ENCODE results near the gene RIGI. TPM values are rescaled to one million over a fixed set of nuclear protein-coding genes. Genes with fewer than 3 reads are reported as not detected.
A peak's percentile ranks its signal among the peaks of the same experiment; 100 is the strongest.

RIGI gene
- total and polyA plus RNA-seq, 9 of the 15 experiments (the other 6 are each of a cell fraction or from before 2014, with no cell fraction given): 0.27 to 1.1 (median 0.54) TPM

DNA sequence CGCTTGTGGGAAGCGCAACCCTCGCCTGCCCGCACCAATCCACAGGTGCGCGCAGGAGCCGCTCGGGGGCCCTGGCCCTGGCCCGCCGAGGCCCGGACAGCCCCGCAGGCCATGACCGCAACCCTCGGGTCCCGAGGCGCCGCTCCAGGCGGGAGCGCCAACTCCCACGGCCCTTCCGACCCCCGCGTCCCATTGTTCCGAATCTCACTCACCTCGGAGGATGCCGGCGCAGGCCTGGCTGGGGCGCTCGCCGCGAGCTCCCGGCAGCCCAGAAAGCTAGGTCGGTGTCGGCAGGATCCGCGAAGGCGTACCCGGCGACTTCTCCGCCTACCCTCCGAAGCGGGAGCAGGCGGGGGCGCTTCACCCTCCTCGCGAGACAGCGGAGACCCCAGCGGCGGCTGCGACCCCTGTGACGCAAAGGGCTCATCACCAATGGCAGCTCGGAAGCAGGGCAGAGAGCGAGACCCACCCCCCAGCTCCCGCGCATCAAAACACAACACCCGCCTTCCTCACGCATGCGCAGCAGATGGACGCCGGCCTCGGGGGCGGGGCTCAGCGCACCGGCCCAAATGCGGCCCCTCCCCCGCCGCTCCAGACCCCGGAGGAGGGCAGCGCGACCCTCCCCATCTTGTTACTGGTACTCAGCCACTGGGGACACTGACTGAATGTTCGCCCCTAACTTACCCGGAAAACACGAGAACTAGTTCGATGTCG, 24.7 kb upstream of the RIGI start (continued):
- no peak for TF ChIP-seq ZFP36 (IDR thresholded peaks at IDR 0.05; ENCODE audit: low read depth, low read length, partially characterized antibody)
- TF ChIP-seq KAT7 (CRISPR knock-in tag; IDR thresholded peaks at IDR 0.05; ENCODE audit: borderline replicate concordance): no peak
- 0 out of 4 replicates have a peak, but pooled peaks of 1 of the 2 experiments have one; percentile 18 for TF ChIP-seq HDAC1 (IDR thresholded peaks at IDR 0.05)
- TF ChIP-seq ZKSCAN1 (IDR thresholded peaks at IDR 0.05; ENCODE audit: low read depth, low read length): no peak
- TF ChIP-seq PHF8 (IDR thresholded peaks at IDR 0.05; ENCODE audit: borderline replicate concordance, low read length): peak; percentile 35; the same call in 1 of the 2 replicates
- no peak for TF ChIP-seq PTTG1 (tag; IDR thresholded peaks at IDR 0.05; ENCODE audit: low read depth)
- TF ChIP-seq, protein P1, sequence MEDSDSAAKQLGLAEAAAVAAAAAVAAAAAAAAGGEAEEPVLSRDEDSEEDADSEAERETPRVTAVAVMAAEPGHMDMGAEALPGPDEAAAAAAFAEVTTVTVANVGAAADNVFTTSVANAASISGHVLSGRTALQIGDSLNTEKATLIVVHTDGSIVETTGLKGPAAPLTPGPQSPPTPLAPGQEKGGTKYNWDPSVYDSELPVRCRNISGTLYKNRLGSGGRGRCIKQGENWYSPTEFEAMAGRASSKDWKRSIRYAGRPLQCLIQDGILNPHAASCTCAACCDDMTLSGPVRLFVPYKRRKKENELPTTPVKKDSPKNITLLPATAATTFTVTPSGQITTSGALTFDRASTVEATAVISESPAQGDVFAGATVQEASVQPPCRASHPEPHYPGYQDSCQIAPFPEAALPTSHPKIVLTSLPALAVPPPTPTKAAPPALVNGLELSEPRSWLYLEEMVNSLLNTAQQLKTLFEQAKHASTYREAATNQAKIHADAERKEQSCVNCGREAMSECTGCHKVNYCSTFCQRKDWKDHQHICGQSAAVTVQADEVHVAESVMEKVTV (CRISPR knock-in tag; IDR thresholded peaks at IDR 0.05): no peak
- no peak for TF ChIP-seq ZKSCAN8 (CRISPR knock-in tag; IDR thresholded peaks at IDR 0.05)
- no peak for TF ChIP-seq RBM39 (optimal IDR thresholded peaks at IDR 0.05; ENCODE audit: low read depth, low read length)
- no peak for TF ChIP-seq DNMT1 (IDR thresholded peaks at IDR 0.05)
- TF ChIP-seq VEZF1 (CRISPR knock-in tag; IDR thresholded peaks at IDR 0.05): peak; percentile 65
- no peak for TF ChIP-seq KLF6 (CRISPR knock-in tag; IDR thresholded peaks at IDR 0.05; ENCODE audit: borderline replicate concordance)
- no peak for TF ChIP-seq SMARCA5 (IDR thresholded peaks at IDR 0.05)
- peak; percentile 40 to 52; a peak in 3 of 4 replicates for TF ChIP-seq MNT (conservative IDR thresholded peaks at IDR 0.05)
- no peak for TF ChIP-seq CC2D1A (IDR thresholded peaks at IDR 0.05)
- TF ChIP-seq SIRT6 (IDR thresholded peaks at IDR 0.05; ENCODE audit: low read depth, low read length): no peak
- 0 out of 2 replicates have a peak, but pooled peaks have one; percentile 29 for TF ChIP-seq L3MBTL2 (IDR thresholded peaks at IDR 0.05)
- no peak for TF ChIP-seq POLR2B (IDR thresholded peaks at IDR 0.05; ENCODE audit: low read depth, partially characterized antibody)
- TF ChIP-seq SAP30 (IDR thresholded peaks at IDR 0.05; ENCODE audit: borderline replicate concordance, insufficient read depth, low read depth, low read length, poor library complexity, severe bottlenecking): peak; percentile 36
- TF ChIP-seq ELK1 (CRISPR knock-in tag; IDR thresholded peaks at IDR 0.05): no peak
